Smooth muscle cell (in vitro differentiated cells): ENCODE measurements around the gene COL4A2. TPM values are rescaled to one million over a fixed set of nuclear protein-coding genes. Genes with fewer than 3 reads are reported as not detected.
A peak's percentile ranks its signal among the peaks of the same experiment; 100 is the strongest.

Source experiments
- DNase-seq: peaks from one replicate; lab custom pipeline; 2025; ENCODE audit not compliant: unreplicated experiment; lab: John Stamatoyannopoulos, UW
- H2AFZ ChIP-seq: fragments of 200-600 bp; sonication (generic); 2 replicates; pipeline ENCODE4 v1.6.0; 2016; ENCODE audit warnings: antibody characterized with exemption, low read depth, mild to moderate bottlenecking
- H3F3A ChIP-seq: fragments of 200-600 bp; sonication (generic); 2 replicates; pipeline ENCODE4 v1.6.0; 2017; ENCODE audit warnings: antibody characterized with exemption, low read depth
- H3K27ac ChIP-seq: fragments of 200-600 bp; sonication (generic); 2 replicates; pipeline ENCODE4 v1.5.1; 2016; ENCODE audit warnings: low read depth, mild to moderate bottlenecking
- H3K27me3 ChIP-seq: fragments of 200-600 bp; sonication (generic); 2 replicates; pipeline ENCODE4 v1.6.1; 2016; ENCODE audit warnings: low read depth, mild to moderate bottlenecking
- H3K36me3 ChIP-seq: fragments of 200-600 bp; sonication (generic); 2 replicates; pipeline ENCODE4 v1.5.1; 2016; ENCODE audit warnings: low read depth
- H3K4me1 ChIP-seq: fragments of 200-600 bp; sonication (generic); 2 replicates; pipeline ENCODE4 v1.5.1; 2016; ENCODE audit warnings: low read depth
- H3K4me2 ChIP-seq: fragments of 200-600 bp; sonication (generic); 2 replicates; pipeline ENCODE4 v1.6.0; 2016; ENCODE audit warnings: mild to moderate bottlenecking
- H3K4me3 ChIP-seq: fragments of 200-600 bp; sonication (generic); 2 replicates; pipeline ENCODE4 v1.5.1; 2016; ENCODE audit warnings: mild to moderate bottlenecking
- H3K79me2 ChIP-seq: fragments of 200-600 bp; sonication (generic); 2 replicates; pipeline ENCODE4 v1.6.0; 2016; ENCODE audit warnings: low read depth, mild to moderate bottlenecking
- H3K9ac ChIP-seq: fragments of 200-600 bp; sonication (generic); 2 replicates; pipeline ENCODE4 v1.6.0; 2016; ENCODE audit warnings: low read depth
- H3K9me3 ChIP-seq: fragments of 200-600 bp; sonication (generic); replicated peaks from 2 replicates; pipeline ENCODE4 v1.5.1; 2016; ENCODE audit warnings: low read depth
- H4K20me1 ChIP-seq: fragments of 200-600 bp; sonication (generic); 2 replicates; pipeline ENCODE4 v1.6.0; 2016; ENCODE audit warnings: low read depth
- CTCF ChIP-seq: fragments of 200-600 bp; sonication (generic); IDR thresholded peaks from 2 replicates; pipeline ENCODE4 v1.5.1; 2017; ENCODE audit warnings: borderline replicate concordance, mild to moderate bottlenecking, antibody characterized with exemption; ENCODE audit not compliant: insufficient read depth, poor library complexity, severe bottlenecking
- WGBS: methylation state at CpG from one replicate; pipeline ENCODE4 v1.1.7; 2016; ENCODE audit warnings: low lambda C conversion rate; 5-methylcytosine and 5-hydroxymethylcytosine counted together
- polyA plus RNA-seq: library from polyadenylated mRNA; unstranded; fragments of >200 nt; fragmentation: Nextera tagmentation; extraction: Ambion mirVana; gene quantifications from 2 replicates; pipeline ENCODE4 v1.2.1, GENCODE V29; 2016
- total RNA-seq: library from RNA; depleted of rRNA; stranded (reverse); fragments of >200 nt; gene quantifications from 2 replicates; pipeline ENCODE4 v1.2.3, GENCODE V29; 2014

COL4A2 gene
- total and polyA plus RNA-seq, 2 experiments from 2014 or later: 1,456 to 2,786 TPM

- Histone ChIP-seq H3K9me3 (no peaks in the 10 kb centered on the region), H3F3A (peaks cover 88% of the 10 kb centered on the region), H3K4me2 (peak overlapping the region; percentile 37), H2AFZ (no peak overlapping the region), H3K4me3 (no peak overlapping the region), H3K4me1 (peaks cover 33% of the 10 kb centered on the region), H3K27ac (peak overlapping the region; percentile 92), H3K9ac (peak overlapping the region; percentile 62), H3K79me2 (peaks cover 52% of the 10 kb centered on the region), H3K27me3 (no peaks in the 10 kb centered on the region), H4K20me1 (no peaks in the 10 kb centered on the region), H3K36me3 (no peaks in the 10 kb centered on the region)
- no peak for DNase-seq
- TF ChIP-seq CTCF: no peak
- 55% methylated on average over 7 of the region's 7 CpGs for WGBS
Measured at GRCh38 chr13:110416131-110417025, 109.3 kb downstream of the COL4A2 start.

GRCh38 chr13:110418944-110419343 lies 111.9 kb downstream of the COL4A2 start:
- peaks cover 45% of the 10 kb centered on the region for H3K79me2 ChIP-seq
- H2AFZ ChIP-seq: no peak overlapping the region
- peak overlapping the region; percentile 62 for H3K9ac ChIP-seq
- no peak for TF ChIP-seq CTCF
- peaks cover 74% of the 10 kb centered on the region for H3F3A ChIP-seq
- H3K9me3 ChIP-seq: no peaks in the 10 kb centered on the region
- no peak for DNase-seq
- peak overlapping the region; percentile 72 for H3K4me2 ChIP-seq
- no peaks in the 10 kb centered on the region for H3K27me3 ChIP-seq
- 43% methylated on average over 9 of the region's 9 CpGs for WGBS
- H3K4me3 ChIP-seq: no peak overlapping the region
- H4K20me1 ChIP-seq: no peaks in the 10 kb centered on the region
- peak overlapping the region; percentile 92 for H3K27ac ChIP-seq
- peaks cover 43% of the 10 kb centered on the region for H3K4me1 ChIP-seq
- H3K36me3 ChIP-seq: no peaks in the 10 kb centered on the region

GRCh38 chr13:110419381-110419791 lies 112.3 kb downstream of the COL4A2 start:
- peak overlapping the region; percentile 92 for H3K27ac ChIP-seq
- 60% methylated on average over 14 of the region's 14 CpGs for WGBS
- H3K36me3 ChIP-seq: no peaks in the 10 kb centered on the region
- TF ChIP-seq CTCF: no peak
- H3K9me3 ChIP-seq: no peaks in the 10 kb centered on the region
- no peak overlapping the region for H2AFZ ChIP-seq
- H3K27me3 ChIP-seq: no peaks in the 10 kb centered on the region
- H4K20me1 ChIP-seq: no peaks in the 10 kb centered on the region
- no peak for DNase-seq
- peaks cover 48% of the 10 kb centered on the region for H3K4me1 ChIP-seq
- peak overlapping the region; percentile 72 for H3K4me2 ChIP-seq
- no peak overlapping the region for H3K4me3 ChIP-seq
- H3F3A ChIP-seq: peaks cover 74% of the 10 kb centered on the region
- H3K9ac ChIP-seq: peak overlapping the region; percentile 62
- H3K79me2 ChIP-seq: peaks cover 45% of the 10 kb centered on the region

GRCh38 chr13:110419946-110420345 lies 112.9 kb downstream of the COL4A2 start:
- no peak for TF ChIP-seq CTCF

More at GRCh38 chr13:110419946-110420345, 112.9 kb downstream of the COL4A2 start:
- Histone ChIP-seq H3K27me3 (no peaks in the 10 kb centered on the region), H3K4me1 (peaks cover 53% of the 10 kb centered on the region), H3K27ac (peak overlapping the region; percentile 92), H2AFZ (no peak overlapping the region), H3K36me3 (no peaks in the 10 kb centered on the region), H3K9me3 (no peaks in the 10 kb centered on the region), H3K4me3 (no peak overlapping the region), H3K4me2 (peak overlapping the region; percentile 72), H3F3A (peaks cover 72% of the 10 kb centered on the region), H3K9ac (peak overlapping the region; percentile 62), H4K20me1 (no peaks in the 10 kb centered on the region), H3K79me2 (peaks cover 41% of the 10 kb centered on the region)
- no peak for DNase-seq
- WGBS: 92% methylated on average over 7 of the region's 7 CpGs
